Right forelimb (tissue), 1 donor: ENCODE data around the gene RTN4RL2.
"Not testable (repeated sequence)": the region's sequence is repeated elsewhere in the genome, so short reads cannot be mapped to it uniquely, and the experiment has no call there.

Experiments
- DNase-seq: peaks from one replicate; pipeline ENCODE4 v3.0.0-alpha.2; 2018

RTN4RL2 gene

GRCh38 chr11:57434640-57435546 lies 25.4 kb upstream of the RTN4RL2 start:
- DNase-seq = no peak

DNA sequence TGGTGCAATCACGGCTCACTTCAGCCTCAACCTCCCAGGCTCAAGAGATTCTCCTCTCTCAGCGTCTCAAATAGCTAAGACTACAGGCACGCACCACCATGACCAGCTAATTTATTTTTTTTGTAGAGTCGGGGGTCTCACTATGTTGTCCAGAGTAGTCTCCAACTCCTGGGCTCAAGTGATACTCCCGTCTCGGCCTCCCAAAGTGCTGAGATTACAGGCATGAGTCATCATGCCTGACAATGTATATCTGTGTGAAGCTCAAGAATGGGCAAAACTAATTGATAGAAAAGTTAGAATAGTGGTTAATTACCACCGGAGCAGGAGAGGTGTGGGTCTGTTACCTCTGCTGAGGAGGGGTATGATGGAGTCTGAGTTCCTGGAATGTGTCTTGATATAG lies 24.3 kb upstream of the RTN4RL2 start:
- no peak for DNase-seq

DNA sequence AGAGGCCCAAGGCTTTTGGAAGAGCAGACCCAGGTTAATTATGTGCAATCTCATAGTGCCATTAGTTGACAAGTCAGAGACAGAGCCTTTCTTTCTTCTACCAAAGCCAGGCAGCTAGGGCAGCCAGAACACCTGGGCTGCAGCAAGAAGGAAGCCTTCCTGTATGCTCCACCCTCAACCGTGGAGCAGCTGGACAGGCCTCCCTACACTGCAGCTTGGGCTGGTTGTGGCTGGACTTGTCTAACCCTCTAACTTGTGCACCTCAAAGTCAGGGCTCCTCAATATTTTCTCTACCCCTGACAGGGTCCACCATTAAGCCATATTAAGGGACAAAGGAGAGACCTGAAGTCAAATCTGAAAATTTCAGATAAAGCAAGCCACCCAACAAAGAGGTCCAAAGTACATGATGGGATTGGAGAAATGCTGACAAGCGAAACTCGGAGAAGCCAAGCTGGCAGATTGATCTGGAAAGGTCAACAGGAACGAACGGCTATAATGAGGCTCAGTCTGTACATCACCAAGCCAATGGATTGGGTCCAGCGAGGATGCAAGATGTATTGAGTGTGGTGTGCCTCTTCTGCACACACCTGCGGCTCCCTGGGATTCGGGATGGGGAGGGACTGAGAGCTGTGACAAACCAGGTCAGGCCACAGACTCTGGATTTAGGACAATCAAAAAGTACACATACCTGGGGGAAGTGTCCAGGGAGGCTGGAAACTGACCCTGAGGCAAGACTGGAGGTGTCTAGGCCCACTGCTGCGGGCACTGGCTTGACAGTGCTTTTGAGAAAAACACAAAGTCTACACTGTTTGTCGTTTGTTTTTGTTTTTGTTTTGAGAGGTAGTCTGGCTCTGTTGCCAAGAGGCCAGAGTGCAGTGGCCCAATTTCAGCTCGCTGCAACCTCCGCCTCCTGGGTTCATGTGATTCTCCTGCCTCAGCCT lies 21.7 kb upstream of the RTN4RL2 start:
- no peak for DNase-seq

GRCh38 chr11:57439786-57440185 lies 20.5 kb upstream of the RTN4RL2 start:
- DNase-seq = no peak

GRCh38 chr11:57440744-57441414 lies 19.4 kb upstream of the RTN4RL2 start:
- DNase-seq = no peak

DNA sequence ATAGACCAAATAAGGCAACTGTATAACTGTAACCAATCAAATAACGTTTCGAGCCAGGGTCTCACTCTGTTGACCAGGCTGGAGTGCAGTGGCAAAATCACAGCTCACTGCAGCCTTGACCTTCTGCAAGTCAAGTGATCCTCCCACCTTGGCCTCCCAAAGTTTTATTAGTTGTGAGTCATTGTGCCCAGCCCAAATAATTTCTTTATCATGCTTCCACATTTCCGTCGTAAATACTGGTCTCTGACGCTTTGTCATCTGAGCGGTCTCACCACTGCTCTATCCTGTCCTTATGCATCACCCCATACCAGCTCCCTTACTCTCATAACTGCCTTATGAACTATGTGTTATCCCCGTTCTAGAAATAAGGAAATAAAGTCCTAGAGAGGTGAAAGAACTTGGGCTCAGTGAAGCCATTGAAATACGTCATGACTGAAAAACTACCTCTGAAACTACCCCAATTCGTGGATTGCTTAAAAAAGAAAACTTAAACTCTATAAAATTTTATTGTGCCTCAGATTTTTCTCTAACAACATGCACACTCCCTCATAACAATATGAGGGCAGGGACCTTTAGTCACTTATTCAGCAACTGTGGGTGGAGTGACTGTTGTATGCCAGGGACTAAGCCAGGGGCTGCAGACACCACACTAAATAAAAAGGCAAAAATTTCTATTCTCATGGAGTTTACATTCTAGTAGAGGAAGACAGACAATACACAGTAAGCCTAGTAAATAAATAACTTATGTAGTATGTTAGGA lies 15.8 kb upstream of the RTN4RL2 start:
- no peak for DNase-seq

DNA sequence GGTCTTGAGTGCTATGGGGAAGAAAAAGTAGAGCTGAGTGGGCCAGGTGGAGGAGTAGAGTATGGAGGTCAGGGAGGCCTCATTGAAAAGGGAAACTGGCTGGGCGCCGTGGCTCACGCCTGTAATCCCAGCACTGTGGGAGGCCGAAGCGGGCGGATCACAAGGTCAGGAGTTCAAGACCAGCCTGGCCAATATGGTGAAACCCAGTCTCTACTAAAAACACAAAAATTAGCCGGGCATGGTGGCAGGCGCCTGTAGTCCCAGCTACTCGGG lies 15.3 kb upstream of the RTN4RL2 start:
- DNase-seq = not testable (repeated sequence)

DNA sequence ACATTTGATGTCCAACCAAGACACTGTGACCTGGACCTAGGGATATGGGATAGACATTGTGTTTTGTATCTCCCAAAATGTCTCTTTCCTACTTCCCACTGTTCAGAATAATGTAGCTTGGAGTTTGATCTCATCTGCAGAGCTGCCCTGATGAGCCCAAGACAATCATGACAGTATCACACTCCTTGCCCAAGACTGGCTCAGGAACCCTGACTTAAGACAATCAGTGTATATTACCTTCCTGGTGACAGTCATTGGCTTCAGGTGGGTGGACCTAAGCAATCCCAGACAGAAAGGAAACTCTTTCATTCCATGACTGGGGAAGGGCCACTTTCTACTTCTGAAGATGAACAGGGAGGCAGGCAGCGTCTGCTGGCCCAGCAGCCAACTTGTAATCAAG lies 14.3 kb upstream of the RTN4RL2 start:
- DNase-seq = no peak

DNA sequence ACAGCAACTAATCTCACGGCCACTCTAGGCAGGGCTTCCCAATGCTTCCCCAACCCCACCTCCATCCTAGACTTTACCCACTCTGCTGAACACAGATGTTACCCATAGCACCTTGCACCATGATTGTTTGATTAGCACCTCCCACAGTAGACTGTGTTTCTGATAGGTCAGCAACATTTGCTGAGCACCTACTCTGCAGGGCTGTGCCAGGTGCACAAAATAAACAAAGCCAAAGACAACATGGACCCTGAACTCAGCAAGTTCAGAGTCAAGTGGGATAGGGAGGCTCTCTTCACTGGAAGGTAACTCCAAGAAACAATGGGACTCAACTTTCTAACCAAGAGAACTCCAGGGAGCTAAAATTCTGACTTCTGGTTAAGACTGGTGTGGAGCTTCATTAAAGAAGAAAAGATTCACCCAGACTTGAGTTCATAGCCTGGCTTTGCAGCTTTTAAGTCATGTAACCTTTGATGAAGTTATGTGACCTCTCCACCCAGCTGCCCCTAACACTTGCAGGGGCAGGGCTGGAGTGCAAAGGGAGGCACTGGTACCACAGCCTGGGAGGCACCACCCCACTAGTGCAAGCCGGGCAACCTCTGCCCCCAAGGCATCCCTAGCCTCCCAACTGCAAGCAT lies 6.7 kb upstream of the RTN4RL2 start:
- no peak for DNase-seq

DNA sequence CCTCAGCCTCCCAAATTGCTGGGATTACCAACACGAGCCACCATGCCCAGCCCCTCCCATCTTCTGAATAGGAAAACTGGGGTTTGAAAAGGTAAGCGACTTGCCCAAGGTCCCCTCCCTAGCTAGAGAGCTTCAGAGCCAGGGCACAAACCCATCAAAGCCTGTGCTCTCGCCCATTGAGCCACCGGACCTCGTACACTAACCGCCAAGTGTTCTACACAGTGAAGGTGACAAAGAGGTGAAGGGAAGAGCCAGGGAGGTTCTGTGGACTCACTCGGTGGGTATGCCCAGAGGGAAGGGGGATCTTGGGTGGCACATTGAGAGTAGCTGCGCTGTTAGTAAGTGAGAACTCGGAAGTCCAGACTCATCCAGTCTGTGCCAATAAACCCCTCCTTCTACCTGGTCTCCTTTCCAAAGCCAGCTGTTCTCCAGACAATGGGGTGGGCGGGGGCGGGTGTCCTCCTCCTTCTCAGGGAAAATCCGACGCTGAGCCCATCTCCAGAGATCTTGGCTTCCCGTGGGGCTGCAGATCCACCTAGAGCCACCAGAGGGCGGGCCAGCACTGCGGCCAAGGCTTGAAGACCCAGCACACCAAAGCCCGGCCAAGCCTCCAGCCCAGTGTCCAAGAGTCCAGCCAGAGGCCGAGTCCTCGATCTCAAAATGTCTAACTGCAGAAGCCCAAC lies 3.2 kb upstream of the RTN4RL2 start:
- DNase-seq = peak; percentile 89

- DNase-seq = no peak
Observed at GRCh38 chr11:57457643-57458023, 2.7 kb upstream of the RTN4RL2 start.

DNA sequence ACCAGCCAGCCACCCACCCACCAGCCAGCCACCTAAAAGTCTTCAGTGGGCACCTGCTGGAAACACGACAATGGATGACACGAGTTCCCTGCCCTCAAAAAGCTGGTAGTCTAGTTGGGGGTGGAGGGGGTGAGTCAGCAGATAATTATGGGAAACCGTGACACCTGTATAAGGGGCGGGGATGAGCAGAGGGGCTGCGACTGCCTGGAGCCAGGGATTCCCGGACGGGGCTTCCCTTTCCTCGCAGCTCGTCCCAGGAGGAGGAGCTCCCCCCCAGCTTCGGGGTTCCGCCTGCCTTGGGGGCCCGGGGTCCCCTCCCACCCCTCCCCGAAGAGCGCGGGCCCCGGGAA lies 2.3 kb upstream of the RTN4RL2 start:
- no peak for DNase-seq

DNA sequence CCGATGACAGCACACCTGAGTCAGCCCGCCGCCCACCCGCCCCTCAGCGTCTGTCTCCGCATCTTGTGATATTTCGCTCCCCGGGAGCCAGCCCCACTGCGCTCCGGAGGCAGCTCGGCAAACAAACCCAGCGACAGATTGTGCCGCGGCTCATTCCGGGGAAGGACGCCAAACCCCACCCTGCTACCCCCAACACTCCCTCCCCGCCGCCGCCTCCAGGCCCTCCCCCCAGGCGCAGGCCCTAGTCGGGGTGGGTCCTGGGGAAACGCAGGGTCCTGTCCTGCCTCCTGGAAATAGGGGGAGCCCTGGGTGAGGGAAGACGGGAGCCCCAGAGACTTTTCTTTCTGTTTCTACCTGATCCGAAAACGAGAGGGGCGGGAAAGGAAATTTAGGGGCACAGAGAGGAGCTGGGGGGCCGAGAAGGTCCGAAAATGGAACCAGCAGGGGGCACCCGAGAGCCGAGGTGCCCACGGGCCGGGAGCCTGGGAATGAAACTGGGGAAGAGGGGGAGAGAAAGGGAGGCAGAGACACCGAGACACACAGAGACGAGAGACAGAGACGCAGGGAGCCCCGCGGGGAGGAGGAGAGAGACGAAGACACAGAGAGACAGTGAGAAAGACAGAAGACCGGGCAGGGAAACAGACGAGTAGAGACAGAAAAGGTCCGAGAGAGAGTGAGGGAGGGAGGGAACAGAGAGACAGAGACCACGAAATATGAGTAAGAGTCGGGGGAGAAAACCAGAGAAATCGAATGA lies 1.7 kb upstream of the RTN4RL2 start:
- peak; percentile 71 for DNase-seq

DNA sequence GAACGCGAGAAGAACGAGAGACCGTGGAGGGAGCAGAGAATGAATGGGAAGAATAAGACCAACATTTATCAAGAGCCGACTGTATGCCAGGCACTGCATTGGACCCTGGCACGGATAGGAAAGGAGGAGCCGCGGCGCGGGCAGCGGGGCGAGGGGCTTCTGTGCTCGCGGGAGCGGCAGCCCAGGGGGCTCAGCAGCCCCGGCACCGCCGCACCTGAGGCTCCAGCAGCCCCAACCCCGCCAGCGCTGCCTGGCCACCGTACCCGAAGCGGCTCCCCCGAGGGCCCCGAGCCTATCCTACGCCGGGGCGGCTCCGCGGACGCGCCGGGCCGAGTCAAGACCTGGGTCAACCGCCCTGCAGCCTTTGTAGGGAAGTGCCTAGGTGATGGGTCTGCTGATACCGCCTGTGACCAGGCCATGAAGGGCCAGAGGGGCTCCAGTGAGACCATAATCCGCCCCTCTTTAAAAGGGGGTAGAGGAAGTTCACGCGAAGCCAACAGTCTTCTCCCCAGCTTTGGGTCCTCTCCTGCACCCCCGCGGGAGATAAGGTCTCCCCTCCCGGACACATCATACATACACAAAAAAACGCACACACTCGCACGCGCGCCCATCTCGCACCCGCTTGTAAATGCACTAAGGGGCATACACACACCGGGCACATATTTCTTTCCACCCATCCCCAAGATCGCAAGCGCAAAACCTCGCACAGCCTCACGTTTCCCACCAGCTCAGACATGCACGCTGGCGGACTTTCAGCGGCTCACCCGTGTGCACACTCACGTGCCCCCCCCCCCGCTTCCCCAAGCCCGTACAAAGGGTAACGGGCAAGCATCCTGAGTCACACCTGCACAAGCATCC lies 935 bp upstream of the RTN4RL2 start:
- DNase-seq = no peak

GRCh38 chr11:57460758-57461749 lies 726 bp downstream of the RTN4RL2 start:
- no peak for DNase-seq

DNA sequence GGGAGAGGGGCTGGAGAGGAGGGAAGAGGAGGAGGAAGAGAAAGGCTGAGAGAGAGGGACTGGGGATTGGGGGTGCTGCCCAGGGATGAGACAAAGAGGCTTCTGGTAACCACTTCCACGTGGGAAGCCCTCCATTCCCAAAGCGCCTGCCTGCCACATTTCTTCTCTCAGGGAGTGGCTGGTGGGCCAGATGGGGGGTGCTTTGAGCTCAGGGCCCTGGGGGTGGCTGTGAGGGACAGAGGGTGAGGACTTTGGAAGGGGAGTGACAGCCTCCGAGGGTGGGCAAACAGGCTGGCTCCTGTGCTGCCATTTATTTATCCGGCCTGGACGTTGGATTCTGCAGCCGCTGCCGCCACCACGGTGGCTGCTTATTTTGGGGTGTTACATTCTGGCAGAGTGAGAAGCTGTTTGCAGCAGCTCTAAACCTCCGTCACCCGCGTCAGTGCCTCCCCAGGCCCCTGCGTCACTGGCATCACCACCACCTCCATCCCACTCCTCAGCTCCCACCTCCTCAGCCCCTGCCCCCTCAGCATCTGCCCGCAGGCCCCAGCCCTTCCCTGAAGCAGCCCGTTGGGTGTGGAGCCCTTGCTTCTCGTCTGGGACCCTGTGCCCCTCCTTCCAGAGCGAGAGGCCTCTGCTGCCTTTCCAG lies 1.6 kb downstream of the RTN4RL2 start:
- no peak for DNase-seq

- DNase-seq = no peak
Observed at GRCh38 chr11:57462597-57462996, 2.3 kb downstream of the RTN4RL2 start.
